Measurements from ENCODE around the gene KRT78.
A peak's percentile ranks its signal among the peaks of the same experiment; 100 is the strongest.

Gene KRT78

DNA sequence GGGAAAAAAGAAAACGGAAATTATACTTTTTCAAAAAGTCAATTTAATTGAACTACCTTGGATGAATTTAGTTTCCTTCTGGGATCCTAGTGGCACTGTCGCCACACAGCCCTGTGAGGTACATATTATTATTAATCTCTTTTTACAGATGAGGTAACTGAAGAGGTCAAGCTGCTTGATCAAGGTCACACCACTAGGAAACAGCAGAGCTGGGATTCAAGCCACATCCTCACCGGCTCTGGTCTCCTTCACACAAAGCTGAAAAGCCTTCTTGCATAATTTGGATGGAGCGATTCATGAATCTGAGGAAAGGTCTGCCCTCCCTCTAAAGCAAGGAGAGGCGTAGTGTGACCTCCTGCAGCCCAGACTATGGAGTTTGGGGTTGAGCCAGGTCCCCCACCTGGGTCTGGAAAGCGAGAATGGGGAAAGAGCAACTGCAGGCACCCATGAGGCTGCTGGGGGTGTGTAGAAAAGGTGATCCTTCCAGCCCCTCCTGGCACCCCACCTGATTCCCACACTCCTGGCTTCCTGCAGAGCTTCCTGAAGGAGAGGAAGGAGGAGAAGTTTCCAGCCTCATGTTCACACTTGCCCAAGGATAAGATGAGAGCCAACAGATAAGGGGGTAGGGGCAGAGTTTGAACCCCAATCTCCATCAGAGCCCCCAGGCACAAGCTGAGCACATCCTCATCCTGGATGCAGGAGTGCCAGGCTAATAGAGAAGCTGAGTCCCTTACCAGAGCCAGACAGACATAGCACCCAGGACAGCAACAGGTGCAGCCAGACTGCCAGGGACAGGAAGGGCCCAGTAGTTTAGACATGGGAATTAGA, 10.8 kb downstream of the KRT78 start:
- TF ChIP-seq EP300 (IDR thresholded peaks at IDR 0.05; ENCODE audit: borderline replicate concordance) (no peak), REST (IDR thresholded peaks at IDR 0.05; ENCODE audit: low read depth) (peak; percentile 63)

DNA sequence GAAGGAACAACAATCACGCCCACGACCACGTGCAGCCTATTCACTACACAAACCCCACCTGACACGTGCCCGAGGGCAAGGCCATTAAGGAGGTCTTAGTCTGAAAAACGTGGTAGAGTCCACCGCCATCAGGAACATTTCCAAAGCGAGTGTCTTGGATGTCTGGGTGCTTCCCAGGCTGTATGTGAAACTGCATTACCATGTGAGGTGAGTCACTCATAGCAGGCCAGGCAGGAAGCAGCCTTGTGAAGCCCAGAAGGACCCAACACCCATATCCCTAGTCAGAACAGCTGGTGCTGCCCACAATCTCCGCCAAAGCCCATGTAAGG, 11.4 kb downstream of the KRT78 start:
- TF ChIP-seq TEAD4 (IDR thresholded peaks at IDR 0.05) (no peak), TCF12 (IDR thresholded peaks at IDR 0.05; ENCODE audit: low read depth) (no peak), REST (IDR thresholded peaks at IDR 0.05; ENCODE audit: low read depth) (no peak), ZBTB7A (IDR thresholded peaks at IDR 0.05; ENCODE audit: low read depth) (no peak), CREB1 (IDR thresholded peaks at IDR 0.05; ENCODE audit: low read depth) (no peak), RAD21 (IDR thresholded peaks at IDR 0.05; ENCODE audit: low read depth) (no peak), NFIC (IDR thresholded peaks at IDR 0.05) (no peak), FOXM1 (IDR thresholded peaks at IDR 0.05; ENCODE audit: borderline replicate concordance, low read depth) (no peak), EGR1 (IDR thresholded peaks at IDR 0.05) (no peak), TAF1 (IDR thresholded peaks at IDR 0.05; ENCODE audit: low read depth) (no peak), USF1 (IDR thresholded peaks at IDR 0.05) (no peak), EP300 (IDR thresholded peaks at IDR 0.05; ENCODE audit: borderline replicate concordance) (no peak), CEBPB (IDR thresholded peaks at IDR 0.05) (no peak), YY1 (IDR thresholded peaks at IDR 0.05; ENCODE audit: low read depth) (no peak)
- TF ChIP-seq, protein P1, sequence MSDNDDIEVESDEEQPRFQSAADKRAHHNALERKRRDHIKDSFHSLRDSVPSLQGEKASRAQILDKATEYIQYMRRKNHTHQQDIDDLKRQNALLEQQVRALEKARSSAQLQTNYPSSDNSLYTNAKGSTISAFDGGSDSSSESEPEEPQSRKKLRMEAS (IDR thresholded peaks at IDR 0.05), result no peak

- TF ChIP-seq TEAD4 (IDR thresholded peaks at IDR 0.05) (no peak), TAF1 (IDR thresholded peaks at IDR 0.05; ENCODE audit: low read depth) (no peak), CEBPB (IDR thresholded peaks at IDR 0.05) (no peak), YY1 (IDR thresholded peaks at IDR 0.05; ENCODE audit: low read depth) (no peak), ZBTB7A (IDR thresholded peaks at IDR 0.05; ENCODE audit: low read depth) (no peak), NFIC (IDR thresholded peaks at IDR 0.05) (no peak), EP300 (IDR thresholded peaks at IDR 0.05; ENCODE audit: borderline replicate concordance) (no peak), TCF12 (IDR thresholded peaks at IDR 0.05; ENCODE audit: low read depth) (no peak), USF1 (IDR thresholded peaks at IDR 0.05) (no peak), REST (IDR thresholded peaks at IDR 0.05; ENCODE audit: low read depth) (no peak)
- TF ChIP-seq, protein P1 (IDR thresholded peaks at IDR 0.05), result no peak
Measured at GRCh38 chr12:52836491-52837412, 12.0 kb downstream of the KRT78 start.

GRCh38 chr12:52836042-52836466, 12.7 kb downstream of the KRT78 start:
- no peak for TF ChIP-seq FOXM1 (IDR thresholded peaks at IDR 0.05; ENCODE audit: borderline replicate concordance, low read depth)
- TF ChIP-seq YY1 (IDR thresholded peaks at IDR 0.05; ENCODE audit: low read depth), result no peak
- TF ChIP-seq CREB1 (IDR thresholded peaks at IDR 0.05; ENCODE audit: low read depth), result no peak
- TF ChIP-seq ZBTB7A (IDR thresholded peaks at IDR 0.05; ENCODE audit: low read depth), result no peak
- TF ChIP-seq, protein P1 (IDR thresholded peaks at IDR 0.05), result no peak
- TF ChIP-seq TAF1 (IDR thresholded peaks at IDR 0.05; ENCODE audit: low read depth), result no peak
- no peak for TF ChIP-seq USF1 (IDR thresholded peaks at IDR 0.05)
- no peak for TF ChIP-seq CEBPB (IDR thresholded peaks at IDR 0.05)
- no peak for TF ChIP-seq TCF12 (IDR thresholded peaks at IDR 0.05; ENCODE audit: low read depth)
- TF ChIP-seq EGR1 (IDR thresholded peaks at IDR 0.05), result no peak
- no peak for TF ChIP-seq RAD21 (IDR thresholded peaks at IDR 0.05; ENCODE audit: low read depth)
